Ammon's horn (tissue), 1 donor: ENCODE data around the gene DNAL4.

Source experiments
- DNase-seq: peaks from one replicate; pipeline ENCODE4 v3.0.0-alpha.2; 2016; ENCODE audit warnings: low spot score

The DNAL4 gene

DNA sequence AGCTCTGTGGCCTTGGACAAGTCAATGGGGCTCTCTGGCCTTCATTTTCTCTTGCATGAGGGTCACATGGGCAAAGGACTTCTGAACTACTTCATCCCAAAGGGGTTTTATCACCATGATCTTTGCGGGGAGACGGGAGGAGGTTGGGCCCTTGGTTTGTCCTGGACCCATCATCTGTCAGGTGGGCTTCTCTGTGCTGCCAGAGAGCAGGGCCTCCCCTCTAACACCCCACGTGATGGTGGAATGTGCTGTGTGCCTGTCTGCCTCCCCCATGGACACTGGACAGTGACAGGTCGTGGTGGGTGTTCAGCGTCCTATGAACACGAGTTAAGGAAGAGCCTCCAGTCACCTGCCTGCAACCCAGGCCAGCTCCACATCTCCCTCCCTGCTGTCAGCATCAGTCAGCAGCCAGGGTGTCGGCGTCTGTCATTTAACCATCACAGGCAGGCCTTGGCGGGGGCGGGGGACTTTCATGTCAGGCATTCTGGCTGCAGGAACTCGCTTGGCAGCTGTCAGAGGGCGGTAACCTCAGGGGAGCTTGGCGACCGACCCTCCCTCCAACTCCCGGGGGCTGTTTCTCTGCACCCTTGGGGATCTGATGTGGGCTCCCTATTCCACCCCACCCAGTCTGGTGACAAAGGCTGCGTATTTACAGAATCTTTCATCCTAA, 35.5 kb downstream of the DNAL4 start:
- DNase-seq, result no peak

GRCh38 chr22:38757464-38757757, 36.5 kb downstream of the DNAL4 start:
- no peak for DNase-seq

- peak; percentile 40 for DNase-seq
Observed at GRCh38 chr22:38756711-38757463, 37.1 kb downstream of the DNAL4 start.

GRCh38 chr22:38755911-38756532, 37.9 kb downstream of the DNAL4 start, which contains the start of gene SUN2:
Gene SUN2 (minus strand): TSS chr22:38755998. CDS start chr22:38752628, 3,370 bp downstream.
- DNase-seq, result peak; percentile 98

DNA sequence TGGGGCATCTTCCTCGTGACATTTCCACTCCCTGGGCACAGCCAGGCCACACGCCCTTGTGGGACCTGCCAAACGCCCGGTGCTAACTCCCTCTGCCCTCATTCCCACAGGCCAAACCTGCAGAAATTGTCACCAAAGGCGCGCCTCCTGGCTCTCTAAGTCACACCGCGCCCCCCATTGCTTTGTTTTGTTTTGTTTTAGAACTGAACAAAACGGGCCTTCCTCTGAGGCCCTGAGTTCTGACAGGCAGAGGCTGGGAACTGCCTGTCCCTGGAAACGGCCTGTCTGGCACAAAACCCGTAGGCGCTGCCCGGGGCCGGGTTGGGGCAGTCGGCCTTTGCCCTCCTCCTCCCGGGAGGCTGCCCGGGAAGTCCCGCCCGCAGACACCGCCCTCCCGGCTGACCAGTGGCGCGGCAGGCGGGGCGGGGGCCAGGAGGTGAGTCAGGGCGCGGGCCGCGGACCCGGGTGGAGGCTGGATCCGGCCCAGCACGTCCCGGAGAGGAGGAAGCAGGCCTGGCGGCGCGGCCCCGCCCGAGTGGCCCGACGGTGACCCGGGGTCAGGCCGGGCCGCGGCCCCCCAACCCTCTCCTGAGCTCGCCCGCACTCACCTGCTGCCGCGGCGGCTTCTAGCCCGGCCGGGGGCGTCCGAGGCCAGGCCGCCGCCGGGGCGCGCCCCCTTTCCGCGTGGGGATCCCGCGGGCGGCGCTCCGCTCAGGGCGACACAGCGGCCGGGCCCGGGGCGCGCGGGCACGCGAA, 38.6 kb downstream of the DNAL4 start:
- DNase-seq, result peak; percentile 86

DNA sequence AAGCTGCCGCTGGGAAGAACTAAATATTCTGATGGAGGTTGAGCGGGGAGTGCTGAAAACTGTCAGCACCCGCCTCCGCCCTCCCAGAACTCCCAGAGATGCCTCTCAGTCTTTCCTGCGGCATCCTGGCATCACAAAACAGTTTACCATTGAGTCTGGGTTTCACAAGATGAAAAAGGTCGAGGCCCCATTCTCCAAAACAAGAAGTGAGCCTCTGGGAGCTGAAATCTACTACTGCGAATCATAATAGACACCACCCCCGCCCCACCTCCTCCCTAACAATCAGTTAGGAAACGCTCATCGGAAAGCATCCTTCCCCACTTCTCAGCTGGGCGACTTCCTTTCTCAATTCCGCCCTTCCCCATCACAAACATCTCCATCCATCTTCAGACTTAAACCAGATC, 39.2 kb downstream of the DNAL4 start:
- DNase-seq, result no peak

GRCh38 chr22:38753948-38754750, 39.8 kb downstream of the DNAL4 start:
- DNase-seq, result peak; percentile 74

- peak; percentile 73 for DNase-seq
Observed at GRCh38 chr22:38751422-38752346, 42.3 kb downstream of the DNAL4 start.

GRCh38 chr22:38751066-38751421, 42.9 kb downstream of the DNAL4 start:
- no peak for DNase-seq

- DNase-seq, result no peak
Observed at GRCh38 chr22:38750638-38751037, 43.3 kb downstream of the DNAL4 start.

DNA sequence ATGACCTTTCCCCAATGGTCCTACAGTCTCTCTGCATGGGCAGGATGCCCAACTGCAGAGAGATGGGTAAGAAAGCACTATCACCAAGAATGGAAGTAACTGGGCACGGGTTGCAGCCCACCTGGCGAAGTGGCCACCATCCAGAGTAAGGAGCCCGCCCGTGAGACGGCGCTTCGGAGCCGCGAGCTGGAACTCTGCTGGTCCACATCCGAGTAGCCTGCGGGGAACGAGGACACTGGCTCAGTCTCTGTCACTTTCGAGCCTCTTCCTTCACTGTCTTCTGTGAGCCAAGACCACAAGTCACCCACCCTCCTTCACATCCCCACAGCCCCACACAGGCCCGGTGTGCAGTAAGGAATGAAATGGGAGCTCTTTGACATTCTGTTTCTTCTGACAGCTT, 43.8 kb downstream of the DNAL4 start:
- no peak for DNase-seq

GRCh38 chr22:38748487-38749136, 45.3 kb downstream of the DNAL4 start:
- no peak for DNase-seq

GRCh38 chr22:38745676-38746460, 48.1 kb downstream of the DNAL4 start:
- no peak for DNase-seq

DNA sequence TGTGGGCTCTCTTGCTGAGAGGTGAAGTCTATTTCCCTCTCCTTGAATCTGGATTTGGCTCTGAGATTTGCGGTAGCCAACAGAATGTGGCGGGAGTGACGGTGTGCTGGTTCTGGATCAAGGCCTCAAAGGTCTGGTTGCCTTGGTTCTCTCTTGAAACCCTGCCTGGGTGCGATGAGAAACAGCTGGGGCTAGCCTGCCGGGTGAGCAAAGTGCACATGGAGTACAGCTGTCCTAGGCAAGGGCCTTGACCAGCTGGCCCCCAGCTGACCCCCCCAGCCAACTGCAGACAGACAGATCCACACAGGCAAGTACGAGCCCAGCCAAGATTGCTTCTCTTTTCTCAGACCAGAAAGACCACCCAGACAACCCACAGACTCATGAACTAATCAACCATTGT, 49.0 kb downstream of the DNAL4 start:
- no peak for DNase-seq

GRCh38 chr22:38742176-38742942, 51.6 kb downstream of the DNAL4 start:
- no peak for DNase-seq

GRCh38 chr22:38741576-38741975, 52.4 kb downstream of the DNAL4 start:
- no peak for DNase-seq

DNA sequence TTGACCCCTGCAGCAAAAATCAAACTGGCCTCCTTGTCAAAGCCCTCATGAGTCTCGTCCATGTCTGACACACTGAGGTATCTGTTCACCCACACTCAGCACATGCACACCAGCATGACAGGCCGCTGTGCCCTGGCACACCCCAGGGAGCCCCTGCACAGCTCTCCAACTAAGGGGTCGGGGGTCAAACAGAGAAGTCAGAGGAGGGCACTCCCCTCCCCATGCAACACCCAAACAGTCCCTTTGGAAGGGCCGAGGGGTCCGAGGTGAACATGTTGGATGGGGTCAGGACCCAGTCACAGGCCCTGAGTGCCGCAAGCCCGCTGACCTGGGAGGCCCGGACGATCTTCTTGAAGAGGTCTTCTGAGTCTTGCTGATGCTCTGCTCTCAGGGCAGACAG, 52.8 kb downstream of the DNAL4 start:
- no peak for DNase-seq

DNA sequence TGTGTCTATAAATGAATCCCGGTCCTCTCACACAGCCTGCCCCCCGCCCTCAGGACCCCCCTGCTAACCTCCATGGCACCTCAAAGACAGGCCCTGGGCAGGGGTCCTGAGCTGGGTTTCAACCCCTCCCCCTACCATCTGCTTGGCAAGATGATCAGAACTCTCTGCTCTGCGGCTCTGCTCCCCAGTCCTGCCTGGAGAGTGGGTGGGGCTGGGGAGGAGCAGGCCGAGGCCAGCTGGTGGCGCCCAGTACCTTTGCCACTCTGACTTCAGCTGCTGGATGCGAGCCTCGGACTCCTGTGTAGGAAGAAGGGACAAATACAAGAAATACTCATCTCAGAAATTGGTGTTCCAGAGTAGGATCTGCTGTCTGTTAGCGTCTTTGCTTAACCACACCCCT, 53.2 kb downstream of the DNAL4 start:
- DNase-seq, result no peak
